NT2/D1 (cell line): ENCODE data around the gene FZD2.
"Not testable (repeated sequence)": the region's sequence is repeated elsewhere in the genome, so short reads cannot be mapped to it uniquely, and the experiment has no call there.

Experiments used
- SUZ12 ChIP-seq: IDR thresholded peaks from 2 replicates; pipeline ENCODE4 v1.6.1; 2011; ENCODE audit not compliant: insufficient read length, insufficient read depth; ENCODE audit errors: extremely low read depth
- YY1 ChIP-seq: IDR thresholded peaks from 2 replicates; pipeline ENCODE4 v1.6.1; 2011; ENCODE audit not compliant: insufficient read length, insufficient read depth
- ZNF274 ChIP-seq: IDR thresholded peaks from 2 replicates; pipeline ENCODE4 v1.6.1; 2011; ENCODE audit warnings: mild to moderate bottlenecking, low read depth, low read length

- not testable (repeated sequence) for TF ChIP-seq ZNF274, YY1, SUZ12
Observed at GRCh38 chr17:44590072-44590462, 32.8 kb downstream of the FZD2 start.
